IPS DF 19.7 (cell line): ENCODE data around the gene NPAS4.
A peak's percentile ranks its signal among the peaks of the same experiment; 100 is the strongest.
"Not testable (repeated sequence)": the region's sequence is repeated elsewhere in the genome, so short reads cannot be mapped to it uniquely, and the experiment has no call there.

Experiments
- DNase-seq: peaks from one replicate; pipeline ENCODE4 v3.0.0-alpha.2; 2013; ENCODE audit warnings: low read depth, low spot score

Gene NPAS4

GRCh38 chr11:66420671-66421476 is at the start of gene NPAS4:
TSS of gene NPAS4 (plus strand) at chr11:66421035. CDS start at chr11:66421180, 145 bp downstream.
- no peak for DNase-seq

- DNase-seq = peak; percentile 79
Measured at GRCh38 chr11:66371627-66372415, 49.0 kb upstream of the NPAS4 start, which contains the start of gene SLC29A2. TSS of gene SLC29A2 (minus strand) at chr11:66371760. CDS start at chr11:66371591, 169 bp downstream.

DNA sequence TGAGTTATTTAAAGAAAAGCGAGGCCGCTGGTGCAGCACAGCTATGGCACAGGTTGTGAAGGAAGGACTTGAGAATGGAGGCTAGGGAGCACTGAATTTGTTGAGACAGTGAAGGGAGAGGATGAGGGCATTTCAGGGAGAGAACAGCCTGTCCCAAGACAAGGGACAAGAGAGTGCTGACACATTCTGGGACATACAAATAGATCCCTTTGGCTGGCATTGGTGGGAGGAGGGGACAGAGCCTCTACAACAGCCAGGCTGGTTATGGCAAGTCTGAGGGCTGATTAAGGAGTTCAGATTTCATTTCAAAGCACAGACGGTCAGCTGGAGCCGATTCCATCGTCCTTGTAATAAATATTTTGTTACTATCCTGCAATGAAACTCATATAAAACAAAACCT is 47.6 kb upstream of the NPAS4 start:
- no peak for DNase-seq

DNA sequence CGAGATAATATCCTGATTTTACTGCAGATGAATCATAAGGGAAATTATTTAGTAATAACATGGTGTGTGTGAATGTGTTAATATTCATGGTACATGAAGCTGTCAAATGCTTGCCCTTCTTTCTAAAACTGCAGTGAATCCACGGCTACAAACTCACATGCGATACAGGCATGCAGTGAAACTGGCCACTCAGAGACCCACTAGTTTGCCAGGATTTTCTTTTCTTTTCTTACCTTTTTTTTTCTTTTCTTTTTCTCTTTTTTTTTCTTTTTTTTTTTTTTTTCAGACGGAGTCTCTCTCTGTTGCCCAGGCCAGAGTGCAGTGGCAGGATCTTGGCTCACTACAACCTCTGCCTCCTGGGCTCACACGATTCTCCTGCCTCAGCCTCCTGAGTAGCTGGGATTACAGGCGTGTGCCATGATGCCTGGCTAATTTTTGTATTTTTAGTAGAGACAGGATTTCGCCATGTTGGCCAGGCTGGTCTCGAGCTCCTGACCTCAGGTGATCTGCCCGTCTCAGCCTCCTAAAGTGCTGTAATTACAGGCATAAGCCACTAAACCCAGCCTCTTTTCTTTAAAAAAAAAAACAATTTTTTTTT is 47.0 kb upstream of the NPAS4 start:
- not testable (repeated sequence) for DNase-seq

DNA sequence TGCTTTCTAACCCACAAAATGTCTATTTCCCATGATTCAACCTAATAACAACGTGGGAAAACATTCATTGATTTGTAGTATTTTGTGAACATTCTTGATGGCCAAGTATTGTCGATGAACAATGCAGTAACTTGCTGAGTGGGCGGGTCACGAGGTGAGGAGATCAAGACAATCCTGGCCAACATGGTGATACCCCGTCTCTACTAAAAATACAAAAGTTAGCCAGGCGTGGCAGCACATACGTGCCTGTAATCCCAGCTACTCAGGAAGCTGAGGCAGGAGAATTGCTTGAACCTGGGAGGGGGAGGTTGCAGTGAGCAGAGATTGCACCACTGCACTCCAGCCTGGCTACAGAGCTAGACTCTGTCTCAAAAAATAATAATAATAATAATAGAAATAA is 40.6 kb upstream of the NPAS4 start:
- DNase-seq = not testable (repeated sequence)

DNA sequence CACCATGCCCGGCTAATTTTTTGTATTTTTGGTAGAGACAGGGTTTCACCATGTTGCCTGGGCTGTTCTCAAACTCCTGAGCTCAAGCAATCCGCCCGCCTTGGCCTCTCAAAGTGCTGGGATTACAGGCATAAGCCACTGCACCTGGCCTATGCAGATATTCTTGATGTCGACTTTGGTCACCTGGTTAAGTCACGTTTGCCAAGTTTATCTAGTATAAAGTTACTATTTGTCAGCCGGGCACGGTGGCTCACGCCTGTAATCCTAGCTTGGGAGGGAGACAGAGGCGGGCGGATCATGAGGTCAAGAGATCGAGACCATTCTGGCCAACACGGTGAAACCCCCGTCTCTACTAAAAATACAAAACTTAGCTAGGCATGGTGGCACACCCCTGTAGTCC is 36.5 kb upstream of the NPAS4 start:
- DNase-seq = not testable (repeated sequence)

DNA sequence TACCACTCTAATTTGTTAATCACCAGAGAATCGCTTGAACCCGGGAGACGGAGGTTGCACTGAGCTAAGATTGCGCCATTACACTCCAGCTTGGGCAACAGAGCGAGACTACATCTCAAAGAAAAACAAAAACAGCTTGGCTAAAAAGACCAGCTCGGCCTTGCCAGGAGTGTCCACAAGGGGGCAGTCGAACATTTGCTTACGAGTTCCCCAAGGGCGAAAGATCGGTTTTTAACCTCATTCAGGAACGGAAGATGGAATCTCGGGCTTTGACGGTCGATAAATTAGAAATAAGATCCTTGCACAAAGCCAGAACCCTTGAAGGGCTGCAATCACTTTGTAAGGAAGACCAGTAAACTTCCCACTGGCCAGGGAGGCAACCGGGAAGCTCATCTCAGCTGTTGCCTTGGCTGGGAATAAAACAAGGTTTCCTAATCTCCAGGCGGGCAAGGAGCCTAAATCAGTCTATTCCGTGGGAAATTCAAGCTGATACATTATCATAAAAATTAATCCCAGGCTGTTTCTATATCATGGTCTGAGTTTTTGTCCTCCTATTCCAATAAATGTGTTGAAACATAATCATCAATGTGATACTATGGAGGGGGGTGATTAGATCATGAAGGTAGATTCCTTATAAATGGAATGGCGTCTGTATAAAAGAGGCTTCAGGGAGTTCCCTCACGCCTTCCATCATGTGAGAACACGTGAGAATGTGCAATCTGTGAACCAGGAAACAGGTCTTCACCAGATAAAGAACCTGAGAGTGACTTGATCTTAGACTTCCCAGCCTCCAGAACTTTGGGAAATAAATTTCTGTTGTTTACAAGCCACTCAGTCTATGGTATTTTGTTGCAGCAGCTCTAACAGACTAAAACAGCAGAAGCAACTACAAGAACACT is 34.4 kb upstream of the NPAS4 start:
- DNase-seq = no peak

DNA sequence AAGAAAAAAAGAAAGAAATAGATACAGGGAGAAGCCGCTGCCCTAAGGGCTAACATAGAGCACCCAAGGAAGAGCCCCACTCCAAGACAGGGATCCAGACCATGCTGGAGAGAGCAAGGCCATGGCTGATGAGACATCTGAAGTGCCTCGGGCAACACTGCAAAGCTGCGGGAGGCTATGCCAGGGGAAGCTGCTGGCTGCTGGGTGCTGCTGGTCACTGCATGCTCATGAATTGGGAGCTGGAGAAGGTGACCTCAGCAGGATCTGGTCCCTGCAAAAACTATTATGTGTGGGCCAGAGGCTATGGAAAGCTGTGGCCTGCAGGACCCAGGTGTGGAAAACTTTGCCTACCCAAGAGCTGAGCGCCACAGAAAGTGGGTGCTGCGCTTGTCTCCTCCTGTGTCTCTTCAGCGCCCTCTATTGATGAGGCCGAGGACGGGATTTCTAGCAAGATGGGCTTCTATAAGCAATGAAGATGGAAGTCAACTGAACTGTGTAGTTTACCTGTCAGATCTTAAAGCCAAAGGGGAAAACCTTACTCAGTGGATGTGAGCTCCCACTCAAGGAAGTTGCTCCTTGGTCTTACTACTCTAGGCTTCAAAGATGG is 32.0 kb upstream of the NPAS4 start:
- no peak for DNase-seq

DNA sequence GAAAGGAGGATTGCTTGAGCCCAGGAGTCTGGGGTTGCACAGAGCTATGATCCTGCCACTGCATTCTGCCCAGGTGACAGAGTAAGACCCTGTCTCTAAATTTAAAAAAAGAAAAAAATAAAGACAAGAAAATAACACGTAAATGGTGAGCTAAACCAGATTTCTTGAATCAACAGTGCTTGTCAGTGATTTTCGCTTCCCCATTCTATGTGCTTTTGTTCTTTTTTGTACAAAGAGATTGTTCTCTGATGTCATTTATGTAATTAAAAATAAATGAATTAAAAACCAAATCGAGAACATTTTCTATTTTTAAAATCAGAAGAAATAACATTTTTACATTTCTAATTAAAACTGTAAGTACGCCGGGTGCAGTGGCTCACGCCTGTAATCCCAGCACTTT is 29.5 kb upstream of the NPAS4 start:
- DNase-seq = no peak

DNA sequence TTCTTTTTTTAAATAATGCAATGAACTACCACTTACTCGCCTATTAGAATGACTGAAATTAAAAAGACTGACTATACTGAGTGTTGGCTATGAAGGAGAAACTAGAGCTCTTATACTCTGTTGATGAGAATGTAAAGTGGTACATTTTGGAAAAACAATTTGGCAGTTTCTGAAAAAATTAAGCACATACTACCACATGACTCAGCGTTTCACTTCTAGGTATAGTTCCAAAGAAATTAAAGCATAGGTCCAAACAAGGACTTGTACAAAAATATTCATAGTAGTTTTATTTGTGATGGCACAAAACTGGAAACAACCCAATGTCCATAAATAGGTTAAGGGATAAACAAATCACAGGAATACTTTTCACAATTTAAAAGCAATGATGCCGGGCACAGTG is 26.9 kb upstream of the NPAS4 start:
- no peak for DNase-seq

GRCh38 chr11:66407651-66408050 is 13.2 kb upstream of the NPAS4 start:
- DNase-seq = no peak

DNA sequence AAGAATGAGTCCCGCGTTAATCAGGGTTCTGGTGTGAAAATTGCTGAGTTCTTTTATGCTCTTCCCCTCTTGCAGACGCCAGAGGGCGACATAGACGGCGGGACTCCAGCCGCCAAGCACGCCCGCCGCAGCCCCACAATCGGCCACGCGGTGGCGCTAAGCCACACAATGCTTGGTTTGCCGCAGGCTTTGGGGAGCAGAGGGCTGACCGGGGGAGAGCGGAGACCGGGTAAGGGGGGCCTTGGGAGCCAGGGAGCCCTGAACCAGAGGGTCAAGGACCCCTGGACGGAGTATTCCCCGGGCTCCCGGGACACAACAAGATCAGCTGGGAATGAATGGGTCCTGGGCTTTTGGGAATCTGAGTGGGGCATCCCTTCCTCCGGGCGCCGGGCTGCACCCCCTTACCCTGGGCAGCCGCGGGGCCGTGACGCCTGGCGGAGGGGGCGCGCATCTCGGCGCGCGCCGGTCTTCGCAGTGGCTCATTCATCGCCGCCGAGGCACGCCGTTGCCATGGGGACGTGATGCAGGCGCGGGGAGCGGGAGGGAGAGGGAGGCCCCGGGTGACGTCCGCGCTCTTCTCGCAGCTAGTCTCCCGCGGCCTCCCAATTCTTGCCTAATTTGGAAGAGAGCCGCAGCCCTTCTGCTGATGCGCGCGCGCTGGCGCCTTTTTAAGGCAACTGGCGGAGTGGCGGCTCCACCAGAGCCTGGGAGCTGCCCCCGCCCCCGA is 12.2 kb upstream of the NPAS4 start:
- peak; percentile 63 for DNase-seq

- DNase-seq = no peak
Measured at GRCh38 chr11:66409226-66409625, 11.6 kb upstream of the NPAS4 start.

GRCh38 chr11:66410191-66410590 is 10.6 kb upstream of the NPAS4 start:
- no peak for DNase-seq

DNA sequence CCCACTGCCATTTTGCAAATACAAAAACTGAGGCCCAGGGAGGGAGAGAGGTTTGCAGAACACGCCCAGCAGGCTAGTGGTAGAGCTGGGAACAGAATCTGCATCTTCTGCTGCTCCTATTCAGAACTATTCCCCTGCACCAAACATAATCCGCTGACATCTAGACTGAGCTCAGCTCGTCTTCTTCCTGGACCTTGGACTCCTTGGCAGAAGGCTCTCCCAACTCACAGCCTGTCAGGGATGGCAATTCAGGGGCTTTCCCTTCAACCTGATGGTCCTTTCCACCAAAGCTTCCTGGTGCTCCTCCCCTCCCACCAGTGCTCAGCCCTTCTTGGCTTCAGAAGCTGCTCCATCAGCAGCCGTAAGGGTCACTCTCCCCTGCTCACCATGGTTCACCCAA is 9.5 kb upstream of the NPAS4 start:
- DNase-seq = no peak

GRCh38 chr11:66412110-66412509 is 8.7 kb upstream of the NPAS4 start:
- DNase-seq = no peak

- no peak for DNase-seq
Measured at GRCh38 chr11:66413167-66413566, 7.7 kb upstream of the NPAS4 start.

- DNase-seq = peak; percentile 60
Measured at GRCh38 chr11:66414120-66414934, 6.5 kb upstream of the NPAS4 start.

DNA sequence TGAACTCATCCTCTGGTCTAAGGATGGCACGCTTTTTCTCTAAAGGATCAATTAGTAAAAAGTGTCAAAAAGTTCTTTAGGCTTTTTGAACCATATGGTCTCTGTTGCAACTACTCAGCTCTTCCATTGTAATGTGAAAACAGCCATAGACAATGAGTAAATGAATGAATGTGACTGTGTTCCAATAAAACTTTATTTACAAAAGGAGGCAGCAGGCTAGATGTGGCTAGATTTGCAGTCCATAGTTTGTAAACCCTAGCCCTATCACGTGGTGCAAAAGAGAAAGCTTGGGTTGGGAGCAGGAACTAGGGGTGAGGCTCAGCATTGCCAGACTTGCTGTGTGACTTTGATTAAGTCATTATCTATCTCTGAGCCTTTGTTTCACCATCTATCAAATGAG is 5.4 kb upstream of the NPAS4 start:
- no peak for DNase-seq
